Thoracic aorta (tissue), 2 donors: ENCODE measurements around the gene BORCS6. TPM values are rescaled to one million over a fixed set of nuclear protein-coding genes. Genes with fewer than 3 reads are reported as not detected.
A peak's percentile ranks its signal among the peaks of the same experiment; 100 is the strongest.

Source experiments
- ATAC-seq: fragments of 150-250 bp; one replicate; pipeline ENCODE4 v1.8.0; 2017; ENCODE audit warnings: low read depth; ENCODE audit not compliant: insufficient number of reproducible peaks, low FRiP score
- DNase-seq: peaks from one replicate; pipeline ENCODE4 v3.0.0-alpha.2; 2020; ENCODE audit warnings: low spot score
- H3K27ac ChIP-seq, 2 donors: fragments of 200-600 bp; sonication (generic); 1 replicate in 1 of 2; 2 replicates in 1 of 2; pipeline ENCODE4 v1.5.1; 2016; ENCODE audit warnings: mild to moderate bottlenecking in 2 of 2, moderate library complexity in 2 of 2
- H3K27me3 ChIP-seq: fragments of 200-600 bp; sonication (generic); replicated peaks from 2 replicates; pipeline ENCODE4 v1.6.0; 2016; ENCODE audit warnings: mild to moderate bottlenecking; ENCODE audit not compliant: insufficient read depth
- H3K36me3 ChIP-seq: fragments of 200-600 bp; sonication (generic); one replicate; pipeline ENCODE4 v1.5.1; 2016
- H3K4me1 ChIP-seq, 2 donors: fragments of 200-600 bp; sonication (generic); 1 replicate in 1 of 2; 2 replicates in 1 of 2; pipeline versions ENCODE4 v1.5.1 to v1.6.0; 2016; ENCODE audit warnings: low read depth in 2 of 2, mild to moderate bottlenecking in 1 of 2; ENCODE audit not compliant: control insufficient read depth in 1 of 2
- H3K4me3 ChIP-seq: fragments of 200-600 bp; sonication (generic); 2 replicates; pipeline ENCODE4 v1.5.1; 2016; ENCODE audit warnings: mild to moderate bottlenecking
- H3K9me3 ChIP-seq: fragments of 200-600 bp; sonication (generic); 2 replicates; pipeline ENCODE4 v1.5.1; 2016
- total RNA-seq, 2 donors: library from RNA; depleted of rRNA; stranded (reverse); fragments of >200 nt; gene quantifications; one replicate each; pipeline versions ENCODE4 v1.1.0 to v1.2.3, GENCODE V29; 2016
- TF ChIP-seq, protein P1 (sequence below): fragments of 200-600 bp; sonication (generic); IDR thresholded peaks from one replicate; pipeline ENCODE4 v1.5.1; 2019; ENCODE audit warnings: antibody characterized with exemption

The BORCS6 gene
- total RNA-seq, result 10 to 100 TPM; 11.9 to 13.8 TPM

DNA sequence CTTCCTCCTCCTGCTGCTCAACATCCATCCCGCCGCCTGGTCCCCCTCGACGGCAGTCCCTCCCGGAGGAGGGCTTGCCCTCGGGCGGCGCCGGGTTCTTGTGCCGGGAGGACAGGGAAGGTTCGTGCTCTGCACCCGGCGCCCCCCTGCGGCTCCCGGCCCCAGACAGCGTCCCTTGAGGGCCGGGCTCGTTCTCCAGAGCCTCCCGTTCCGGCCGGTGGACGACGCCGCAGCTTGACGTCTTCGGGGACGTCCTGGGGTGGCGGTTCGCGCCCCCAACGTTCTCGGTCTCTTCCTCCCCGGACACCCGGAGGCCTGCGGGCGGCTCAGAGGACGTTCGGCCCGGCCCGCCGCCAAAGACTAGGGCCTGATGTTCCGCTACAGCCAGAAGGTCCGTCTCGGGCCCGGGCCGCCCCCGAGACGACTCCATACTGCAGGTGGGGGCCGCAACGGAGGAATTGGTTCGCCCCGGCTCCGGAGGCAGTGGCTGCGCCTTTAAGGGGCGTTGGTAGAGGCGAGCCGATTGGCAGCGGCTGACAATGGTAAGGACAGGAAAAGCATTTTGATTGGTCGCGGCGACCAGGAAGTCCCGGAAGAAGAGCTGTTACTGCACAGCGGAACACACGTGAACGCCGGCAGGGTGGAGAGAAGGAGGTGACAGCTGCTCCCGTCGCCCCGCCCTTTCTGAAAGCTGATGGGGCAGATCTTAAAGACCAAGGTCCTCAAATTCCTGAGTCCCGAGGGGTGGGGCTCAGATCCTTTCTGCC lies at the start of gene BORCS6:
BORCS6 (minus strand) TSS at position 470 of the 767 bp plus-strand sequence; CDS start at position 430, 40 bp downstream.
- Histone ChIP-seq H3K4me1 (peaks cover 20 to 36% of the 10 kb centered on the region in 2 donors), H3K27me3 (no peaks in the 10 kb centered on the region), H3K9me3 (no peaks in the 10 kb centered on the region), H3K4me3 (peak within 1 kb of the TSS; percentile 73), H3K27ac (peak within 1 kb of the TSS; percentile 91 to 95), H3K36me3 (no peaks in the 10 kb centered on the region)
- TF ChIP-seq, protein P1, sequence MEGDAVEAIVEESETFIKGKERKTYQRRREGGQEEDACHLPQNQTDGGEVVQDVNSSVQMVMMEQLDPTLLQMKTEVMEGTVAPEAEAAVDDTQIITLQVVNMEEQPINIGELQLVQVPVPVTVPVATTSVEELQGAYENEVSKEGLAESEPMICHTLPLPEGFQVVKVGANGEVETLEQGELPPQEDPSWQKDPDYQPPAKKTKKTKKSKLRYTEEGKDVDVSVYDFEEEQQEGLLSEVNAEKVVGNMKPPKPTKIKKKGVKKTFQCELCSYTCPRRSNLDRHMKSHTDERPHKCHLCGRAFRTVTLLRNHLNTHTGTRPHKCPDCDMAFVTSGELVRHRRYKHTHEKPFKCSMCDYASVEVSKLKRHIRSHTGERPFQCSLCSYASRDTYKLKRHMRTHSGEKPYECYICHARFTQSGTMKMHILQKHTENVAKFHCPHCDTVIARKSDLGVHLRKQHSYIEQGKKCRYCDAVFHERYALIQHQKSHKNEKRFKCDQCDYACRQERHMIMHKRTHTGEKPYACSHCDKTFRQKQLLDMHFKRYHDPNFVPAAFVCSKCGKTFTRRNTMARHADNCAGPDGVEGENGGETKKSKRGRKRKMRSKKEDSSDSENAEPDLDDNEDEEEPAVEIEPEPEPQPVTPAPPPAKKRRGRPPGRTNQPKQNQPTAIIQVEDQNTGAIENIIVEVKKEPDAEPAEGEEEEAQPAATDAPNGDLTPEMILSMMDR, result no peak
- peak; percentile 54 for ATAC-seq
- DNase-seq, result peak; percentile 95

DNA sequence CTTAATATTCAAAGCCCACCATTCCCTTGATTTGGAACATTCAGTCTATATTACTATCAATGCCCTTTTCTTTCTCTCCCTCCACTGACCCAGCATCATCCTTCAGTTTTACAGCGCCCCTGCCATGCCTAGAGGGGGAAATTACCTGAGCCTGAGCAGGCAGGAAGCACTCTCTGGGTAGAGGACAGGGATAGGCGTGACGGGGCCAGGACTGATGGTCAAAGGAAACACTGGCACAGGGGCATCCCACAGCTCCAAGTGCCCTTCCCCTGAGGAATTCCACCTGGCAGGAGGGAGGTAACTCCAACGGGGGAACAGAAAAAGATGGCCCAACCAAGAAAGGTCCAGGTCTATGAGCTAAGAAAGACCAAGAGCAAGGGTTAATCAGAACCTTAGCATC lies 47.9 kb upstream of the BORCS6 start:
- Histone ChIP-seq H3K27ac (no peak overlapping the region), H3K36me3 (peaks cover 64% of the 10 kb centered on the region), H3K4me1 (no peaks in the 10 kb centered on the region), H3K9me3 (no peaks in the 10 kb centered on the region), H3K4me3 (no peak overlapping the region), H3K27me3 (no peaks in the 10 kb centered on the region)
- TF ChIP-seq, protein P1, result no peak
- DNase-seq (no peak), ATAC-seq (no peak)

DNA sequence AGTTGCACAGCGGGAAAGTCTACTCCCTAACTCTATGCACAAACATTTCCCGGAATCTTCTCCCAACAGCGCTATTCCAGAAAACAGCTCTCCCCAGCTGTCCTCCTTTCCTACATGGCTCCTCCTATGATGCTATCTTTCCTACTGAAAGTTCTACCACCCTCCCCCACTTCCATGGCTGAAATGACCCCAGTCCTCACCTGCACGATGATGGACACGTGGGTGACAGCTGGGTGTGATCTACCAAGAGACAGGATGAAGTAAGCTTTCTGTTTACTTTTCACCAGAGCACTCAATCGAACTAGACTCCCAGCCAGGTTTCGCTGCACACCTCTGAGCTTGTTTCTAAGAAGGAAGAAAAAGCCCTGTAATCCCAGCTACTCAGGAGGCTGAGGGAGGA lies 47.2 kb upstream of the BORCS6 start:
- ATAC-seq (no peak), DNase-seq (no peak)
- TF ChIP-seq, protein P1, result no peak
- Histone ChIP-seq H3K36me3 (peaks cover 67% of the 10 kb centered on the region), H3K9me3 (no peaks in the 10 kb centered on the region), H3K4me3 (no peak overlapping the region), H3K27me3 (no peaks in the 10 kb centered on the region), H3K27ac (no peak overlapping the region), H3K4me1 (no peaks in the 10 kb centered on the region)

DNA sequence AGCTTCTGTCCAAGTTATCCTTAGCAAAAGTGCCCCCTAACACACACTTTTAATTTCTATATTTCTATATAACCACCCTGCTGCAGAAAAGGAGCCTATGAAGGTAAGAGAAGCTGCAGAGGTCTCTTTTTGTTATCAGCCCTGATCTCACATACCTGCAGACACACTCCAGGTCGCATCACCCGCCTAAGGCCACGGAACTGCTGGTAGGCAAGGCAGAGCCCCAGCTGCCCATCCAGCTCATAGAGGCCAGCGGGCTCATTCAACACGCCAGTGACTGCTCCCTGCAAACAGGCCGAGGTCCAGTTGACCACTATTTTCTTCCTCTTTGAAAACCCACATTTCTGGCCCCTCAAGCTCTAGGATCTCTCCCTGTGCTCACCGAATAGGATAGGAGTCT lies 45.7 kb upstream of the BORCS6 start:
- Histone ChIP-seq H3K36me3 (peaks cover 79% of the 10 kb centered on the region), H3K4me3 (no peak overlapping the region), H3K4me1 (no peaks in the 10 kb centered on the region), H3K9me3 (no peaks in the 10 kb centered on the region), H3K27ac (no peak overlapping the region), H3K27me3 (no peaks in the 10 kb centered on the region)
- TF ChIP-seq, protein P1, result no peak
- no peak for ATAC-seq
- DNase-seq, result no peak

DNA sequence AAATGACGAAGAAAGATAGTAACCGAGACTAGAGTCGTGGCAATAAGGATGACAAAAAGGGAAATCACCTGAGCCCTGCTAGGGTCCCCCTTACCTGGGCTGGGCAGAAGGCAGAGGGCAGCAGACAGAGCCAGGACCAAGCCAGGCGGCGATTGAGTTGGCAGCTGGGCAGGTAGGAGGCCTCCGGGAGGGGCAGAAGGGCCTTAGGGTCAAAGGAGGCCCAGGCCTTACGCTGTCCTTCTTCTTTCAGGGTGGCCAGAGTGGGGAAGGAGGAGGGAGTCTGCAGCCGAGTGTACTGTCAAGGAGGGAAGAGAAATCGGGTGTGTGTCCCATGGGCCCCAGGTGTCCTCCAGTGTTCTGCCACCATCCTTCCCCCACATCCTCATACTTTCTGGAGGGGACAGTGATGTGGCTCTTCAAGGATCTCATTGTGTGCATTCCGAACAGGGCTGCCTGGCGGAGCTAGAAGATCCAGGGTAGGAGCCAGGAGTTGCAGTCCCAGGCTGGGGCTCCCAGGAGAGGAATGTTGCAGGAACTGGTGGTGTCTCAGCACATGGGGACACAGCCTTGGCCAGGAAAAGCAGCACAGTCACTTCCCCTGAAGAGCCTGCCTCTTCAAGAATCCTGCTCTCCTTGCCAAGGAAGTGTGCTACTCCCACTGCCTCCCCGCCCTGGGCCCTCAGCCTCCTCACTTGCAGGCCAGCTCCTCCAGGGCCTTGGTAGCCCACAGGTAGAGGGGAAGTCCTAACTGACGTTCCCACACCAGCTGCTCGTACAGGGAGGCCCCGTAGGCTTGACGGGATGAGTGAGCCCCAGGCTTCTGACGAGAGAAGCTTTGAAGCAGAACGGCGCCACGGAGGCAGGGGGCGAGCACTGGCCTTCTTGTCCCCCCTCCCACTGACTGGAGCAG lies 44.6 kb upstream of the BORCS6 start:
- Histone ChIP-seq H3K36me3 (peaks cover 85% of the 10 kb centered on the region), H3K27ac (no peak overlapping the region), H3K4me3 (no peak overlapping the region), H3K4me1 (no peaks in the 10 kb centered on the region), H3K27me3 (no peaks in the 10 kb centered on the region), H3K9me3 (no peaks in the 10 kb centered on the region)
- TF ChIP-seq, protein P1, result no peak
- ATAC-seq, result no peak
- DNase-seq, result no peak
